K562 (cell line): Measurements from ENCODE around the gene TOM1L2. TPM values are rescaled to one million over a fixed set of nuclear protein-coding genes. Genes with fewer than 3 reads are reported as not detected.

Experiments
- ATAC-seq: fragments of 200-7000 bp; cut with Tn5 transposase; 3 replicates; pipeline ENCODE4 v1.9.1; 2020; ENCODE audit warnings: moderate library complexity
- BruUV-seq: library from RNA; stranded (reverse); fragments of 400-500 nt; replicated peaks from 2 replicates; lab custom pipeline; 2021; lab: Mats Ljungman, UMichigan
- CTCF ChIA-PET: fragments of 300-600 bp; formaldehyde crosslinking; extraction: SDS; loops from one replicate; lab custom pipeline; 2021; ENCODE audit warnings: low intra/inter-chr PET ratio; lab: Yijun Ruan, JAX
- POLR2A ChIA-PET: fragments of 300-600, 350-650 bp; sonication (Branson Sonifier 250); formaldehyde crosslinking; extraction: SDS; loops from one replicate; lab custom pipeline; 2021; ENCODE audit warnings: antibody characterized with exemption, inconsistent platforms; lab: Yijun Ruan, JAX
- DNase-seq, 4 experiments: peaks; one replicate each; pipeline versions ENCODE4 v3.0.0 to v3.0.0-alpha.2; 2011 to 2018; ENCODE audit warnings: low spot score in 3 of 4, mixed read lengths in 3 of 4; ENCODE audit errors: extremely low read depth in 1 of 4
- FAIRE-seq: peaks from 2 replicates; lab custom pipeline; 2011; peaks lifted over from hg19 to GRCh38; lab: Jason Lieb, UNC
- H2AFZ ChIP-seq: 2 replicates; pipeline ENCODE4 v1.6.0; 2011; ENCODE audit warnings: low read depth, low read length, control low read depth, inconsistent platforms
- H3K27ac ChIP-seq: fragments of 200-600 bp; 3 replicates; pipeline ENCODE4 v1.8.0; 2011; ENCODE audit warnings: low read depth, mild to moderate bottlenecking, control low read depth, inconsistent platforms, low read length, moderate library complexity, mixed read lengths; ENCODE audit errors: extremely low read depth
- H3K27me3 ChIP-seq, 2 experiments: fragments of 300-600 bp in 1 of 2; 2 replicates in 1 of 2; 3 replicates in 1 of 2; pipeline versions ENCODE4 v1.6.0 to v1.8.0; 2011; ENCODE audit warnings: inconsistent platforms in 2 of 2, low read length in 2 of 2, mild to moderate bottlenecking in 1 of 2, mixed read lengths in 1 of 2, moderate library complexity in 1 of 2; ENCODE audit not compliant: control insufficient read depth in 2 of 2, insufficient read depth in 2 of 2
- H3K36me3 ChIP-seq: fragments of 300-600 bp; 3 replicates; pipeline ENCODE4 v1.8.0; 2011; ENCODE audit warnings: mild to moderate bottlenecking, low read length, inconsistent platforms; ENCODE audit not compliant: control insufficient read depth, insufficient read depth
- H3K4me1 ChIP-seq, 2 experiments: fragments of 200-600 bp in 1 of 2; replicated peaks in 1 of 2; 2 replicates in 1 of 2; 3 replicates in 1 of 2; pipeline versions ENCODE4 v1.5.1 to v1.8.0; 2011; ENCODE audit warnings: inconsistent platforms in 2 of 2, low read length in 2 of 2, mild to moderate bottlenecking in 1 of 2, mixed read lengths in 1 of 2, moderate library complexity in 1 of 2; ENCODE audit not compliant: control insufficient read depth in 2 of 2, insufficient read depth in 2 of 2
- H3K4me2 ChIP-seq: 2 replicates; pipeline ENCODE4 v1.6.1; 2011; ENCODE audit warnings: low read length, control low read depth, inconsistent platforms, mixed read lengths; ENCODE audit not compliant: insufficient read depth
- H3K4me3 ChIP-seq: fragments of 200-600 bp; sonication (generic), shearing (Covaris generic); 2 replicates; pipeline ENCODE4 v1.5.1; 2016; ENCODE audit warnings: control low read depth, inconsistent platforms
- H3K79me2 ChIP-seq: fragments of 200-600 bp; 3 replicates; pipeline ENCODE4 v1.8.0; 2011; ENCODE audit warnings: low read length, inconsistent platforms; ENCODE audit not compliant: control insufficient read depth, insufficient read depth
- H3K9ac ChIP-seq, 2 experiments: 2 replicates each; pipeline versions ENCODE4 v1.6.0 to v1.6.1; 2011; ENCODE audit warnings: low read depth in 2 of 2, low read length in 2 of 2, control low read depth in 1 of 2, inconsistent platforms in 1 of 2, mild to moderate bottlenecking in 1 of 2, mixed read lengths in 1 of 2; ENCODE audit not compliant: insufficient read depth in 1 of 2
- H3K9me1 ChIP-seq: one replicate; pipeline ENCODE4 v1.6.0; 2011; ENCODE audit warnings: inconsistent platforms, mild to moderate bottlenecking, low read length, moderate library complexity; ENCODE audit not compliant: control insufficient read depth, insufficient read depth
- H3K9me3 ChIP-seq: replicated peaks from 2 replicates; pipeline ENCODE4 v1.5.1; 2011; ENCODE audit warnings: low read depth, low read length, inconsistent platforms; ENCODE audit not compliant: control insufficient read depth, insufficient read depth
- H4K20me1 ChIP-seq: replicated peaks from 2 replicates; pipeline ENCODE4 v1.6.1; 2011; ENCODE audit warnings: low read length, inconsistent platforms, mixed read lengths; ENCODE audit not compliant: control insufficient read depth, insufficient read depth
- FOS ChIP-seq: IDR thresholded peaks from 3 replicates; pipeline ENCODE4 v1.6.1; 2011; ENCODE audit not compliant: insufficient read length; ENCODE audit errors: extremely low read depth
- LEF1 ChIP-seq: fragments of 450-650 bp; IDR thresholded peaks from 2 replicates; pipeline ENCODE4 v1.6.1; 2016; ENCODE audit warnings: mild to moderate bottlenecking
- NFXL1 ChIP-seq: fragments of 450-650 bp; formaldehyde crosslinking; IDR thresholded peaks from 2 replicates; pipeline ENCODE4 v1.4.0; 2021; ENCODE audit warnings: mild to moderate bottlenecking
- NUFIP1 ChIP-seq: fragments of 450-650 bp; IDR thresholded peaks from 2 replicates; pipeline ENCODE4 v1.6.1; 2018; ENCODE audit not compliant: partially characterized antibody
- POLR2H ChIP-seq: IDR thresholded peaks from 2 replicates; pipeline ENCODE4 v1.6.1; 2016; ENCODE audit warnings: missing genetic modification characterization, low read depth, mild to moderate bottlenecking, control low read depth, missing compliant biosample characterization, moderate library complexity
- SIRT6 ChIP-seq: IDR thresholded peaks from one replicate; pipeline ENCODE4 v1.6.1; 2012; ENCODE audit warnings: low read depth, mild to moderate bottlenecking, control low read depth, inconsistent platforms, low read length, moderate library complexity
- ZSCAN32 ChIP-seq: fragments of 450-650 bp; formaldehyde crosslinking; IDR thresholded peaks from 2 replicates; pipeline ENCODE4 v1.4.0; 2020; ENCODE audit warnings: mild to moderate bottlenecking, moderate library complexity
- WGBS: fragments of 100-300 bp; shearing (Covaris generic); methylation state at CpG from one replicate; pipeline ENCODE4 v1.1.6; 2016; ENCODE audit warnings: low coverage, mixed read lengths; ENCODE audit not compliant: insufficient coverage; ENCODE audit errors: missing lambda C conversion rate; 5-methylcytosine and 5-hydroxymethylcytosine counted together
- in situ Hi-C: fragments of 300-500 bp; cut with MboI; formaldehyde crosslinking; loops from 4 replicates; pipeline ENCODE4 v1.15.0; 2018; ENCODE audit warnings: inconsistent platforms, mixed read lengths
- intact Hi-C: fragments of 100-400 bp; cut with micrococcal nuclease; formaldehyde crosslinking; loops from 2 replicates; pipeline ENCODE4 v1.14.2; 2022
- polyA plus RNA-seq, 8 experiments: library from polyadenylated mRNA; depleted of rRNA in 4 of 8; stranded (reverse) in 5 of 8; unstranded in 3 of 8; fragments of >200 nt; fragmentation: Nextera tagmentation in 2 of 8; fragmentation: Illumina TruSeq in 1 of 8; extraction: Ambion mirVana in 2 of 8; extraction: Trizol in 1 of 8; gene quantifications; 2 replicates each; pipeline versions ENCODE4 v1.2.1 to v1.2.3, GENCODE V29; 2011 to 2014; ENCODE audit warnings: inconsistent platforms in 1 of 8, missing spikeins in 1 of 8
- total RNA-seq, 7 experiments: library from RNA; depleted of rRNA in 6 of 7; stranded (reverse); fragments of >200 nt in 6 of 7; fragmentation: Illumina TruSeq in 2 of 7; extraction: Trizol in 2 of 7; gene quantifications; 2 replicates each; pipeline versions ENCODE4 v1.2.1 to v1.2.3, GENCODE V29; 2011 to 2021; ENCODE audit warnings: low replicate concordance in 1 of 7
- TF ChIP-seq, protein P1 (sequence below): fragments of 450-650 bp; IDR thresholded peaks from one replicate; pipeline ENCODE4 v1.6.1; 2018; ENCODE audit warnings: mild to moderate bottlenecking, moderate library complexity; ENCODE audit not compliant: partially characterized antibody

Gene TOM1L2
- total and polyA plus RNA-seq, 9 of the 15 experiments (the other 6 are each of a cell fraction or from before 2014, with no cell fraction given), result 0.07 to 6.0 (median 2.5) TPM

DNA sequence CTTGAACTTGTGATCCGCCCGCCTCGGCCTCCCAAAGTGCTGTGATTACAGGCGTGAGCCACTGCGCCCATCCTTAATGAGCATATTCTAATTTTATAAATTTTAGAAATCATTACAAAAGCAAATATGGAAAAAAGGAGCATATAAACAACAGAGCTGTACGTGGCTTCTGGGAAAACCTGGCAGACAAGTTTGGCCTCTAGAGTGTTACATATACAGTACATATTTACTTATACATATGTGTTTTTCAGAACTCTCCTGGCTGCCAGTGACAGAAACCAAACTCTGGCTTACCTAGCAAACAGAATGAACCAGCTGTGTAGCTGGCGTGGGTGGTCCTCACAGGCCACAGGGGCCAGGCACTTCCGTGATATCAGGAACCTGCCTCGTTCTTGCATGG, 10.6 kb upstream of the TOM1L2 start:
- no TSS peak for BruUV-seq
- peaks cover 0 to 4% of the 10 kb centered on the region in 2 experiments; a peak in 3 of 5 replicates for H3K4me1 ChIP-seq
- TF ChIP-seq NFXL1 (CRISPR knock-in tag) (no peak), POLR2H (tag) (no peak), SIRT6 (no peak), FOS (no peak), NUFIP1 (no peak), ZSCAN32 (CRISPR knock-in tag) (no peak), LEF1 (no peak)
- TF ChIP-seq, protein P1, sequence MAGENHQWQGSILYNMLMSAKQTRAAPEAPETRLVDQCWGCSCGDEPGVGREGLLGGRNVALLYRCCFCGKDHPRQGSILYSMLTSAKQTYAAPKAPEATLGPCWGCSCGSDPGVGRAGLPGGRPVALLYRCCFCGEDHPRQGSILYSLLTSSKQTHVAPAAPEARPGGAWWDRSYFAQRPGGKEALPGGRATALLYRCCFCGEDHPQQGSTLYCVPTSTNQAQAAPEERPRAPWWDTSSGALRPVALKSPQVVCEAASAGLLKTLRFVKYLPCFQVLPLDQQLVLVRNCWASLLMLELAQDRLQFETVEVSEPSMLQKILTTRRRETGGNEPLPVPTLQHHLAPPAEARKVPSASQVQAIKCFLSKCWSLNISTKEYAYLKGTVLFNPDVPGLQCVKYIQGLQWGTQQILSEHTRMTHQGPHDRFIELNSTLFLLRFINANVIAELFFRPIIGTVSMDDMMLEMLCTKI, result no peak
- TF ChIP-seq, all 486 proteins: peak for 0
- DNase-seq (no peak), FAIRE-seq (no peak), ATAC-seq (no peak)
- Histone ChIP-seq H3K9me3 (no peaks in the 10 kb centered on the region), H3K9ac (no peak overlapping the region), H4K20me1 (no peaks in the 10 kb centered on the region), H3K79me2 (no peaks in the 10 kb centered on the region), H3K9me1 (no peaks in the 10 kb centered on the region), H3K27me3 (peaks cover 0 to 9% of the 10 kb centered on the region in 2 experiments; a peak in 1 of 5 replicates), H2AFZ (0 out of 2 replicates have a peak overlapping the region, but pooled peaks have one; percentile 19), H3K36me3 (no peaks in the 10 kb centered on the region), H3K4me2 (no peak overlapping the region), H3K27ac (no peak overlapping the region), H3K4me3 (no peak overlapping the region)
- intact Hi-C loops (no loop called here), in situ Hi-C loops (no loop called here)
- CTCF ChIA-PET, result no interaction called here
- 67% methylated on average over 9 of the region's 9 CpGs for WGBS
- POLR2A ChIA-PET, result interaction anchor here (1.6 kb wide), 1 partner anchor 9 kb away, joined by 4 read pairs; no protein-coding TSS in a partner anchor
